Heart right ventricle (tissue), 16 donors: Measurements from ENCODE around the gene ANKRD39. TPM values are rescaled to one million over a fixed set of nuclear protein-coding genes. Genes with fewer than 3 reads are reported as not detected.

Source experiments
- ATAC-seq, 8 donors: fragments of 200-7000 bp; cut with Tn5 transposase; one replicate each; pipeline ENCODE4 v1.9.1; 2020; ENCODE audit warnings: mild to moderate bottlenecking in 8 of 8, moderate library complexity in 8 of 8, moderate number of reproducible peaks in 1 of 8
- DNase-seq, 2 donors: peaks; one replicate each; pipeline ENCODE4 v3.0.0-alpha.2; 2020
- H3K27ac ChIP-seq, 10 donors: fragments of 200-600 bp; sonication (generic) in 2 of 10; one replicate each; pipeline versions ENCODE4 v1.5.0 to v1.8.0; 2020 to 2022; ENCODE audit warnings: mild to moderate bottlenecking in 3 of 10
- H3K27me3 ChIP-seq, 7 donors: fragments of 200-600 bp; one replicate each; pipeline ENCODE4 v1.8.0; 2021 to 2022; ENCODE audit warnings: mild to moderate bottlenecking in 2 of 7
- H3K36me3 ChIP-seq, 9 donors: fragments of 200-600 bp; sonication (generic) in 1 of 9; one replicate each; pipeline versions ENCODE4 v1.5.0 to v1.8.0; 2020 to 2022; ENCODE audit warnings: mild to moderate bottlenecking in 2 of 9
- H3K4me1 ChIP-seq, 9 donors: fragments of 200-600 bp; sonication (generic) in 1 of 9; one replicate each; pipeline versions ENCODE4 v1.5.0 to v1.8.0; 2020 to 2022; ENCODE audit warnings: mild to moderate bottlenecking in 4 of 9
- H3K4me3 ChIP-seq, 10 donors: fragments of 200-600 bp; sonication (generic) in 2 of 10; one replicate each; pipeline versions ENCODE4 v1.5.0 to v1.8.0; 2020 to 2022; ENCODE audit warnings: mild to moderate bottlenecking in 7 of 10, moderate library complexity in 2 of 10
- H3K9me3 ChIP-seq, 11 donors: fragments of 200-600 bp in 10 of 11; sonication (generic) in 2 of 11; one replicate each; pipeline versions ENCODE4 v1.5.0 to v1.8.0; 2013 to 2022; ENCODE audit warnings: mild to moderate bottlenecking in 2 of 11, control low read depth in 1 of 11, moderate library complexity in 1 of 11
- CTCF ChIP-seq, 9 donors: fragments of 200-600 bp; sonication (generic) in 2 of 9; IDR thresholded peaks; one replicate each; pipeline versions ENCODE4 v1.5.0 to v1.8.0; 2021 to 2022; ENCODE audit warnings: antibody characterized with exemption in 9 of 9, mild to moderate bottlenecking in 5 of 9, moderate library complexity in 1 of 9
- WGBS, 2 donors: extraction: QIAGEN DNeasy Blood & Tissue Kit; methylation state at CpG; one replicate each; pipeline ENCODE4 v1.1.7; 2013; ENCODE audit warnings: inconsistent platforms in 1 of 2; 5-methylcytosine and 5-hydroxymethylcytosine counted together
- intact Hi-C, 10 donors: fragments of 100-400 bp; cut with DNase I; formaldehyde crosslinking; loops; one replicate each; pipeline versions ENCODE4 v1.11.1 to v1.14.2; 2022
- polyA plus RNA-seq, 2 donors: library from polyadenylated mRNA; stranded (reverse); fragments of 200-250 nt; gene quantifications; one replicate each; pipeline ENCODE4 v1.2.3, GENCODE V29; 2013
- total RNA-seq, 10 donors: library from RNA; stranded (reverse); fragmentation: NEBNext Ultra II Directional in 3 of 10; extraction: Animal tissue kit (Norgen Biotek cat#: 25700) in 3 of 10; gene quantifications; one replicate each; pipeline versions ENCODE4 v1.2.1 to v1.2.4, GENCODE V29; 2021 to 2023
- donor health status: Arrhythmogenic right ventricular cardiomyopathy.
- donor health status: ischemic (EF 13 %, LVEDD 7.1; RV severe dilation, severe dysfunction).
- donor health status: healthy with polysubstance abuse.
- donor health status: DM: no; HTN: yes; CAD: no.
- donor health status: DM: no; HTN: no; CAD: no.
- donor health status: ischemic (EF 25% LVEDD 6.9; RV normal size, moderate dysfunction).
- donor health status: ischemic (EF 25% LVEDD 5.7; RV mildly dilated, moderate dysfunction).
- donor health status: healthy.
- donor health status: DM: yes; HTN: yes; CAD: no.
- donor health status: Ischemic cardiomyopathy.
- donor health status: ischemic (EF 35%, LVEDD 5.7; RV mildly dilated, moderate dysfunction).
- donor health status: nonischemic (EF 11% LVEDD 7.7; RV severe dilation, severe dysfunction).
- donor health status: DM: yes; HTN: yes; CAD: no.
- donor health status: PGD.
- donor health status: ischemic (EF 29% LVEDD 5.4; RV normal size, mild dysfunction).
- donor health status: nonischemic (EF 23%, LVEDD 6.1; RV moderate dilation, normal function).

The ANKRD39 gene
- total and polyA plus RNA-seq, 12 donors: 14.2 to 26.5 (median 16.4) TPM

DNA sequence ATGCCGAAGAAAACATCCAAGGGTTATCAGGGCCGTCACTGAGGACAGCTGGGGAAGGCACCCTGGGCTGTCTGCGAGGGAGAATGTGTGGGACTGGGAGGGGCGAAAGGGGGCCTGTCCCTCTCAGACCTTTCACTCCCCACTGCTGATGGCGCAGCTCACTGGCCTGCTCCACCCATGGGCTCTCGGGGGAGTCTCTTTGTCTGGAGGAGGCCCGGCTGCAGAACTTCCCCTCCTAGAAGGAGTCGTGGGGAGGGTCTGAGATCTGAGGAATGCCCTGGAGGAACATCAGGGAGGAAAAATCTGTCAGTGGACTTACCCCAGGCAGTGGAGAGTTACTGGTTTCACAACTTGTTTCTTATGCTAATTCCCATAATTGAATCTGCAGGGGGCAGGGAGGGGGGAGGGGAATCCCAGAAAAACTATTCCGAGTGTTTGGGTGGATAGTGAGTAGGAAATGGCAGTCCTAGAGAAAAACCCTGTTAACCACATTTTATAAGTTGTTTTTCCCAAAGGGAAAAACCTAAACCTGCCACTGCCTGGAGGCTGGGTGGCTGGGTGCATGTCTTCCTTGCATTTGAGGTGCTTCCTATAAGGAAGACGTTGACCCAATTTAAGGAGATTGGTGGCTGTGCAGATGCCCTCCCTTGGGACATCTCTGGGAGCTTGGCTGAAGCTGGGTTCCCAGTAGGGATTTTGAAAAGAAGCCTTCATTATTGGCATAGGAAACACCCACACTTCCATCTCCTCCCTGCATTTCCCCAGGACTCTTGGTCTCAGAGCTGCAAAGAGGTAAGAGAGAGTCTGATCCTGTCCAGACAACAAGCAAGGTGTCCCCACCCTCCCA is 23.8 kb upstream of the ANKRD39 start:
- Histone ChIP-seq H3K36me3 (no peaks in the 10 kb centered on the region), H3K4me3 (no peak overlapping the region), H3K27ac (peak overlapping the region in 5 of 10 donors; percentile 10 to 44 (median 41)), H3K4me1 (peaks cover 3 to 55% (median 31%) of the 10 kb centered on the region in 9 donors), H3K27me3 (peaks cover 0 to 15% (median 0%) of the 10 kb centered on the region in 7 donors), H3K9me3 (no peaks in the 10 kb centered on the region)
- WGBS, 2 donors: 44 to 54% methylated on average over 10 of the region's 10 CpGs
- intact Hi-C loops: no loop called here
- TF ChIP-seq CTCF (IDR thresholded peaks at IDR 0.05): no peak
- ATAC-seq (peak in 4 of 8 donors; percentile 18 to 43 (median 32)), DNase-seq (no peak)

DNA sequence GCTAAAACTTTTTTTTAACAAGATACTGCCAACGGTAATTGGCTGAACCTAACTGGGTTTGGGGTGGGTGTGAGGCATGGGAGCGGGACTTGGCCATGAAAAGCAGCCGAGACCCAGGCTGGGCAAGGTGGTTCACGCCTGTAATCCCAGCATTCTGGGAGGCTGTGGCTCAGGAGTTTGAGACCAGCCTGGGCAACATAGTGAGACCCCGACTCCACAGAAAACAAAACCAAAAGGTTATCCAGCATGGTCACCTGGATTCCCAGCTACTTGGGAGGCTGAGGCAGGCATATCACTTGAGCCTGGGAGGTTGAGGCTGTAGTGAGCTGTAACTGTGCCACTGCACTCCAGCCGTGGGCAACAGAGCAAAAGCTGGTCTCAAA is 23.1 kb upstream of the ANKRD39 start:
- Histone ChIP-seq H3K4me3 (no peak overlapping the region), H3K36me3 (no peaks in the 10 kb centered on the region), H3K4me1 (peaks cover 3 to 54% (median 32%) of the 10 kb centered on the region in 9 donors), H3K9me3 (no peaks in the 10 kb centered on the region), H3K27me3 (peaks cover 0 to 15% (median 0%) of the 10 kb centered on the region in 7 donors), H3K27ac (peak overlapping the region in 3 of 10 donors; percentile 10 to 44 (median 41))
- no peak for DNase-seq
- no peak for TF ChIP-seq CTCF (IDR thresholded peaks at IDR 0.05)
- no peak for ATAC-seq
- 91 to 93% methylated on average over 6 of the region's 6 CpGs for WGBS, 2 donors
- intact Hi-C loops: no loop called here

GRCh38 chr2:96879545-96880040 is 21.8 kb upstream of the ANKRD39 start:
- DNase-seq (no peak), ATAC-seq (no peak)
- Histone ChIP-seq H3K27ac (no peak overlapping the region), H3K4me3 (no peak overlapping the region), H3K9me3 (no peaks in the 10 kb centered on the region), H3K4me1 (peaks cover 0 to 57% (median 35%) of the 10 kb centered on the region in 9 donors), H3K27me3 (peaks cover 0 to 16% (median 0%) of the 10 kb centered on the region in 7 donors), H3K36me3 (no peaks in the 10 kb centered on the region)
- TF ChIP-seq CTCF (IDR thresholded peaks at IDR 0.05): no peak
- intact Hi-C loops: no loop called here
- 96% methylated on average over 18 of the region's 18 CpGs for WGBS, 2 donors

DNA sequence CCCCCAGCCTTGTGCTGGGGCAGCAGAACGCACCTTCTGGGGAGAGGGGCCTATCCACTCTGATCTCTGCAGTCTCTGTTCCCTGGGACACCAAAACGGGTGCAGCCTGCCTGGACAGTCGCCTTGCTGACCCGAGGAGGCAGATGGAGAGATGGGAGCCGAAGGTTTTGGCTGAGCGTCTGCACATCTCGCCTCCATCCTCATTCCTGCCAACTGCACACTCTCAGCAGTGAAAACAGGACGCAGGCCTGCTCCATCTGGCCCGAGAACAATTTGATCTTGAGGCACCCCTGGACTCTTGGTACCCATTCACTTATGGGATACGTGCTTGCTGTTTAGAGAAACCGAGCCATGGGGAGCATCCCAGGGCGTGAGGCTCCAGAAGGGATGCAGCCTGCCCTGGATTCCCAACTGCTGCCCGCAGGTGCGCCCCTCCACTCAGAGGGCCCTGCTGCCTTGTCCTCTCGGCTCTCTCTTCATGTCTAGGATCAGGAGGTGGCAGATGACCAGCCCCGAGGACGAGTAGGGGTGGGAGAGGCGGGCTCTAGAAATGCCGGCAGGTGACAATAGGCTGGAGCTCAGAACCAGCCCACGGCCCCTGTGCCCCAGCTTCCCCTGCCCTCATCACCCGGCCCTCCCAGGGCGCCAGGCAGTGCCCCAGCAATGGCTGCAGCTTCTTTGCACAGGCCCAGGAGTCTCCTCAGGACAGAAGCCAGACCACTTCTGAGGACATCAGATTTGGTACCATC is 21.2 kb upstream of the ANKRD39 start:
- Histone ChIP-seq H3K27me3 (peaks cover 0 to 21% (median 0%) of the 10 kb centered on the region in 7 donors), H3K4me3 (no peak overlapping the region), H3K4me1 (peaks cover 0 to 57% (median 35%) of the 10 kb centered on the region in 9 donors), H3K27ac (no peak overlapping the region), H3K9me3 (no peaks in the 10 kb centered on the region), H3K36me3 (no peaks in the 10 kb centered on the region)
- WGBS, 2 donors: 84% methylated on average over 22 of the region's 22 CpGs
- TF ChIP-seq CTCF (IDR thresholded peaks at IDR 0.05): no peak
- ATAC-seq (no peak), DNase-seq (no peak)
- intact Hi-C loops: no loop called here
